Neuron (in vitro differentiated cells): Measurements from ENCODE around the gene CCDC195.
"Not testable (repeated sequence)": the region's sequence is repeated elsewhere in the genome, so short reads cannot be mapped to it uniquely, and the experiment has no call there.

Source experiments
- H2AFZ ChIP-seq: one replicate; pipeline ENCODE4 v1.6.1; 2013; ENCODE audit warnings: low read depth, mild to moderate bottlenecking, inconsistent platforms, low read length, moderate library complexity
- H3K27me3 ChIP-seq: one replicate; pipeline ENCODE4 v1.6.1; 2013; ENCODE audit warnings: low read length; ENCODE audit not compliant: insufficient read depth
- H3K36me3 ChIP-seq: one replicate; pipeline ENCODE4 v1.6.1; 2013; ENCODE audit warnings: low read length; ENCODE audit not compliant: insufficient read depth
- H3K4me1 ChIP-seq: one replicate; pipeline ENCODE4 v1.6.1; 2013; ENCODE audit warnings: low read length; ENCODE audit not compliant: insufficient read depth
- H3K4me3 ChIP-seq: 2 replicates; pipeline ENCODE4 v1.5.1; 2013; ENCODE audit warnings: mild to moderate bottlenecking, low read length, moderate library complexity
- H3K9me3 ChIP-seq: one replicate; pipeline ENCODE4 v1.6.1; 2013; ENCODE audit warnings: low read length

CCDC195 gene

GRCh38 chr2:224685121-224685520 is 31.0 kb downstream of the CCDC195 start:
- Histone ChIP-seq H2AFZ (no peak overlapping the region), H3K9me3 (no peaks in the 10 kb centered on the region), H3K27me3 (no peaks in the 10 kb centered on the region), H3K4me1 (peaks cover 6% of the 10 kb centered on the region), H3K4me3 (no peak overlapping the region), H3K36me3 (no peaks in the 10 kb centered on the region)

DNA sequence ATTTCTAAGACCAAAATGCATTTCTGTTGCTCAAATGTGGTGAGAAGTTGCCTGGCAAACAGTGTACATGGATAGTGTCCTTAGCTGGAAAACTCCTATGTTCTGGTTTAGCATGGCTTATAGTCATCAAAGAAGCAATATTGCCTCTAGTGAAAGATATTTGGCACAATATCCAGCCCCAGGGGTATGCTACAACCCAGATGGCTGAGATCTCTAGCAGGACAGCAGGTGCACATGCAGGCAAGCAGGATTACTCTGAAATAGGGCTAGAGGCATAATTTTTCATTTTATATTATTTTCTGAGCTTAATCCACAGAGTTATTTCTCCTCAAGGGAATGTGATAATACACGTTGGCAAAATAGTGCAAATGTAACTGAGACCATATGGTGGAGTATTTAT is 34.0 kb downstream of the CCDC195 start:
- no peak overlapping the region for H3K4me3 ChIP-seq
- no peak overlapping the region for H2AFZ ChIP-seq

DNA sequence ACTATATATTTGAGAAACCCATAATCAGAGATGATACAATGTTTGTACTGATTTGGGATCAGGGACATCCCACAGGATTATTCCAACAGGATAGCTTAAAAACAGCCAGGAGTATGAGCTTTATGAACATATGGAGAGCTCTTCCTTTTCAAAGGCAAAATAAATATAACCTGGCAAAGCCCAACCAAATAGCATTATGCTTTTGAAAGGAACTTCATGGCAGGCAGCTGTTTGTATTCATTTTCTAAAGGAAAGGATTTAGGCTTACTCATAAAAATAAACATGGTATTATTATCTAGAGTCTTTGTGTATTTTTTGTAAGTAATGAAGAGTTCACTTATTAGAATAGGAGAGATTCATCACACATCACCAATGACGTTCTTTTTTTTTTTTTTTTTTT is 44.4 kb downstream of the CCDC195 start:
- H3K27me3 ChIP-seq, result no peaks in the 10 kb centered on the region
- H3K4me1 ChIP-seq, result no peaks in the 10 kb centered on the region
- H3K4me3 ChIP-seq, result no peak overlapping the region
- H3K9me3 ChIP-seq, result no peaks in the 10 kb centered on the region
- H2AFZ ChIP-seq, result no peak overlapping the region
- H3K36me3 ChIP-seq, result no peaks in the 10 kb centered on the region

More for the DNA sequence above, 34.0 kb downstream of the CCDC195 start:
- no peaks in the 10 kb centered on the region for H3K9me3 ChIP-seq
- no peaks in the 10 kb centered on the region for H3K36me3 ChIP-seq
- H3K4me1 ChIP-seq, result no peaks in the 10 kb centered on the region
- no peaks in the 10 kb centered on the region for H3K27me3 ChIP-seq

GRCh38 chr2:224670203-224670602 is 46.0 kb downstream of the CCDC195 start:
- H3K4me1 ChIP-seq, result no peaks in the 10 kb centered on the region
- H3K4me3 ChIP-seq, result no peak overlapping the region
- no peaks in the 10 kb centered on the region for H3K36me3 ChIP-seq
- H2AFZ ChIP-seq, result no peak overlapping the region
- no peaks in the 10 kb centered on the region for H3K27me3 ChIP-seq
- no peaks in the 10 kb centered on the region for H3K9me3 ChIP-seq

GRCh38 chr2:224669449-224669848 is 46.7 kb downstream of the CCDC195 start:
- Histone ChIP-seq H3K27me3 (no peaks in the 10 kb centered on the region), H2AFZ (no peak overlapping the region), H3K36me3 (no peaks in the 10 kb centered on the region), H3K9me3 (no peaks in the 10 kb centered on the region), H3K4me1 (no peaks in the 10 kb centered on the region), H3K4me3 (no peak overlapping the region)

DNA sequence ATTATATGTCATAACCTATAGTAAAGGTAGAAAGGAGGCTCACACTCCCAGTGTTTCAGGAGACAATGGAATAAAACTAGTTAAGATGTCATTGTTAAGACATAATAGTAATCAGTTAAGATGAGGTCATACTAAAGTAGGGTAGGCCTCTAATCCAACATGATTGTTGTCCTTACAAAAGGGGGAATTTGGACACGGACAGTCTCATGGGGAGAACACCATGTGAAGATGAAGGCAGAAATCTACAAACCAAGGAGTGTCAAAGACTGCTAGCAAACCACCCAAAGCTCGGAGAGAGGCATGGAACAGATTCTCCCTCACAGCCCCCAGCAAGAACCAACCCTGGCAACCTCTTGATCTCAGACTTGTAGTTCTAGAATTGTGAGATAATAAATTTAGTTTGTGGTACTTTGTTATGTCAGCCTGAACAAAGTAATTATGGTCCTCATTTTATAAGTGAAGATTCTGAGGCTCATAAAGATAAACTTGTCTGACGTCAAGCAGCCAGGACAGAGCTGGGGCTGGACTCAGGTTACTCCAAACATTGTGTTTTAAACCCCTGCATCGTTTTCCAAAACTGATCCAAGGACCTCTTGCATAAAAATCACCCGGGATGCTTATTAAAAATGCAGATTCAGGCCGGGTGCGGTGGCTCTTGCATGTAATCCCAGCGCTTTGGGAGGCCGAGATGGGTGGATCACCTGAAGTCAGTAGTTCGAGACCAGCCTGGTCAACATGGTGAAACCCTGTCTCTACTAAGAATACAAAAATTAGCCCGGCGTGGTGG is 47.8 kb downstream of the CCDC195 start:
- H3K4me1 ChIP-seq, result no peaks in the 10 kb centered on the region
- no peaks in the 10 kb centered on the region for H3K27me3 ChIP-seq
- H2AFZ ChIP-seq, result no peak overlapping the region
- no peak overlapping the region for H3K4me3 ChIP-seq
- no peaks in the 10 kb centered on the region for H3K36me3 ChIP-seq
- no peaks in the 10 kb centered on the region for H3K9me3 ChIP-seq

DNA sequence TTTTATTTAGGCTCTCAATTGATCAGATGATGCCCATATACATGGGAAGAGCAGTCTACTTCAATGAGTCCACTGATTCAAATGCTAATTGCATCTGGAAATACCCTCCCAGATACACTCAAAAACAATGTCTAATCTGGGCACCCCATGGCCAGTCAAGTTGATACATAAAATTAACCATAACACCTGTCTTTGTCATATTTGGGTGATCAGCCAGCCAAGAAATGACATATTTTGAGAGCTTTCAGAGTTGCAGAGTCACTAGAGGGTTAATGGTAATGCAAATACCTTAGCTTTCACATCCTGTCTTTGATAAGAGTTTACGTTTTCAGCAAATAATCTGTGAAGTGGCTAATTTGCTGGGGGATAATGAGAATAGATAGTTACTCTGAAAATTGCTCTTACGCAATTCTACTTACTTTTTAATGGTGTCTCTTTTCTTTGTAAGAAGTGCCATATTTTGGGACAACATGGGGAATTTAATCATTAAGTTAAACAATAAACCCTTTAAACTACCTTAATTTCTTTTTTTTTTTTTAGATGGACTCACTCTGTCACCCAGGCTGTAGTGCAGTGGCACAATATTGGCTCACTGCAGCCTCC is 49.1 kb downstream of the CCDC195 start:
- no peaks in the 10 kb centered on the region for H3K9me3 ChIP-seq
- no peaks in the 10 kb centered on the region for H3K27me3 ChIP-seq
- H3K4me1 ChIP-seq, result no peaks in the 10 kb centered on the region
- H3K4me3 ChIP-seq, result no peak overlapping the region
- H2AFZ ChIP-seq, result no peak overlapping the region
- no peaks in the 10 kb centered on the region for H3K36me3 ChIP-seq

GRCh38 chr2:224663322-224663721 is 52.8 kb downstream of the CCDC195 start:
- H2AFZ ChIP-seq, H3K4me3 ChIP-seq, H3K27me3 ChIP-seq: not testable (repeated sequence)

GRCh38 chr2:224661708-224662107 is 54.5 kb downstream of the CCDC195 start:
- H2AFZ ChIP-seq, H3K4me3 ChIP-seq, H3K4me1 ChIP-seq, H3K36me3 ChIP-seq, H3K9me3 ChIP-seq, H3K27me3 ChIP-seq: not testable (repeated sequence)

More at GRCh38 chr2:224663322-224663721, 52.8 kb downstream of the CCDC195 start:
- not testable (repeated sequence) for H3K36me3 ChIP-seq, H3K4me1 ChIP-seq, H3K9me3 ChIP-seq

- Histone ChIP-seq H2AFZ (no peak overlapping the region), H3K27me3 (no peaks in the 10 kb centered on the region), H3K4me3 (no peak overlapping the region), H3K36me3 (no peaks in the 10 kb centered on the region), H3K9me3 (peaks cover 2% of the 10 kb centered on the region), H3K4me1 (no peaks in the 10 kb centered on the region)
Observed at GRCh38 chr2:224659714-224660113, 56.5 kb downstream of the CCDC195 start.

- Histone ChIP-seq H2AFZ (no peak overlapping the region), H3K27me3 (no peaks in the 10 kb centered on the region), H3K4me3 (no peak overlapping the region), H3K9me3 (peaks cover 2% of the 10 kb centered on the region), H3K36me3 (no peaks in the 10 kb centered on the region), H3K4me1 (no peaks in the 10 kb centered on the region)
Observed at GRCh38 chr2:224658780-224659405, 57.3 kb downstream of the CCDC195 start.

DNA sequence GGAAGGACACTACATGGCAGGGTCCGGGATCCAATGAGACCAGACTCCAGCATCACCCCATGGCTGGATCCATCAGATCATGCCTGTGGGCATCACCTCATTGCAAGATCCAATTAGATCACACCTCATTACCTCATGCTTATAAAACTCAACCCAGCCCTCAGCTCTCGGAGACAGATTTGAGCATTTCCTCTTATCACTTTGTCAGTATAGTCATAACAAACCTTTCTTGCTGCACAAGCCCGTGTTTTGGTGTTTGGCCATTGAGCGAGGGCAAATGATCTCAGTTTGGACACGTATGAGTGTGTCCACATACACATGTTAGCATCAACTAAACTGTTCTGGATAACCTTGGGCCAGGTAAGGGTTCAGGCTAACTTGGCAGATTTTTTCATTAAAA is 58.8 kb downstream of the CCDC195 start:
- Histone ChIP-seq H3K9me3 (peaks cover 2% of the 10 kb centered on the region), H3K4me1 (no peaks in the 10 kb centered on the region), H2AFZ (no peak overlapping the region), H3K36me3 (no peaks in the 10 kb centered on the region), H3K4me3 (no peak overlapping the region), H3K27me3 (no peaks in the 10 kb centered on the region)

DNA sequence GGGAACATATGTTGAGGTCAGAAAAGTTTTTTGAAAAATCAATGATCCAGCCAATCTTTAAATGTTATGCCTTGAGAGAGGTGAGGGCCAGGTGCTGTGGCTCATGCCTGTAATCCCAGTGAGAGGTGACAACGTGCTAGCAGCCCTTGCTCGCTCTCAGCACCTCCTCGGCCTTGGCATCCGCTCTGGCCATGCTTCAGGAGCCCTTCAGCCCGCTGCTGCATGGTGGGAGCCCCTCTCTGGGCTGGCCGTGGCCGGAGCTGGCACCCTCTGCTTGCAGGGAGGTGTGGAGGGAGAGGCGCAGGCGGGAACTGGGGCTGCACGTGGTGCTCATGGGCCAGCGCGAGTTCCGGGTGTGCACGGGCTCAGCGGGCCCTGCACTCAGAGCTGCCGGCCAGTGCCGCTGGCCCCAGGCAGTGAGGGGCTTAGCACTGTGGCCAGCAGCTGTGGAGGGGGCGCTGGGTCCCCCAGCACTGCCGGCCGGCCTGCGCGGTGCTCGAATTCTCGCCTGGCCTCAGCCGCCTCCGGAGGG is 61.1 kb downstream of the CCDC195 start:
- no peaks in the 10 kb centered on the region for H3K4me1 ChIP-seq
- no peaks in the 10 kb centered on the region for H3K36me3 ChIP-seq
- H3K9me3 ChIP-seq, result peaks cover 2% of the 10 kb centered on the region
- no peak overlapping the region for H2AFZ ChIP-seq
- no peaks in the 10 kb centered on the region for H3K27me3 ChIP-seq
- no peak overlapping the region for H3K4me3 ChIP-seq
